Activated T-helper 17 cell treated with anti-CD3 and anti-CD28 coated beads, Interleukin-2, amount 50 U/mL, for 72 hours (primary cell): ENCODE results near the gene GJC1. TPM values are rescaled to one million over a fixed set of nuclear protein-coding genes. Genes with fewer than 3 reads are reported as not detected.
"Not testable (repeated sequence)": the region's sequence is repeated elsewhere in the genome, so short reads cannot be mapped to it uniquely, and the experiment has no call there.

ENCODE experiments used
- ATAC-seq: fragments of 150-1000 bp; cut with Tn5 transposase; replicated peaks from 2 replicates; pipeline ENCODE4 v1.10.0; 2021; ENCODE audit warnings: mild to moderate bottlenecking, moderate library complexity
- H3K27ac Mint-ChIP-seq: one replicate; pipeline ENCODE4 v1.8.0; 2022; ENCODE audit warnings: mixed read lengths
- H3K27me3 Mint-ChIP-seq: one replicate; pipeline ENCODE4 v1.8.0; 2022; ENCODE audit warnings: mixed read lengths
- H3K36me3 Mint-ChIP-seq: one replicate; pipeline ENCODE4 v1.8.0; 2022; ENCODE audit warnings: low read depth, mild to moderate bottlenecking, mixed read lengths
- H3K4me1 Mint-ChIP-seq: one replicate; pipeline ENCODE4 v1.8.0; 2022; ENCODE audit warnings: mixed read lengths
- H3K4me3 Mint-ChIP-seq: one replicate; pipeline ENCODE4 v1.8.0; 2022; ENCODE audit warnings: mild to moderate bottlenecking, mixed read lengths
- H3K9me3 Mint-ChIP-seq: one replicate; pipeline ENCODE4 v1.8.0; 2022; ENCODE audit warnings: mixed read lengths
- total RNA-seq, 2 donors: library from RNA; stranded (reverse); gene quantifications; one replicate each; pipeline ENCODE4 v1.2.3, GENCODE V29; 2022

GJC1 gene
- total RNA-seq, 2 donors from 2014 or later = 2.4 to 3.4 TPM

DNA sequence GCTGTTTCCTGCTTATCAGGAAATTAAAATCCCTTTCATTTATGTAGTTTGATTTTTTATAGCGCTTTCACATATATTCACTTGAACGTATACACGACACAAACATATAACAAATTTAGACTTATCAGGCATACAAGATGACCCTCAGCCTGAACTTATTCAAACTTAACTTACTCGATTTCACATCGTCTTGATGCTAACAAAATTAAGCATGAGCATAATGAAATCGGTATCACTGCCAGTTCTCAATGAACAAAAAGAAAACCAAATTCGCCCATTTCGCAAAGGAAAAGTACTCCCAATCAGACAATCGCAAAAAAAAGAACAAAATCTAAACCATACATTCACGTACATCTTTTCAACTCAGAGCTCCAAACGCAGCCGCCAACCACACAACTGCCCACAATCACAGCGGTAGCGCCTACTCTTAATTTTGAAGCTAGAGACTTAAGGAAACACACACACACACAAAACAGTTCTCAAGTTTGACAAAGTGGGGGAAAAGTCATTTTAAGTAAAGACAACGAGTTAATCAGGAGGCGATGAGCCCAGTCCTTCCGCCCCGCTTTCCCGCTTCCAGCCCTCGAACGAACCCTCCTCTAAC is 1.1 kb downstream of the GJC1 start:
- peaks cover 34% of the 10 kb centered on the region for H3K27me3 Mint-ChIP-seq
- ATAC-seq = peak; percentile 11
- peak overlapping the region; percentile 82 for H3K4me3 Mint-ChIP-seq
- H3K4me1 Mint-ChIP-seq = peaks cover 8% of the 10 kb centered on the region
- no peaks in the 10 kb centered on the region for H3K9me3 Mint-ChIP-seq
- peaks cover 8% of the 10 kb centered on the region for H3K36me3 Mint-ChIP-seq
- H3K27ac Mint-ChIP-seq = no peak overlapping the region

DNA sequence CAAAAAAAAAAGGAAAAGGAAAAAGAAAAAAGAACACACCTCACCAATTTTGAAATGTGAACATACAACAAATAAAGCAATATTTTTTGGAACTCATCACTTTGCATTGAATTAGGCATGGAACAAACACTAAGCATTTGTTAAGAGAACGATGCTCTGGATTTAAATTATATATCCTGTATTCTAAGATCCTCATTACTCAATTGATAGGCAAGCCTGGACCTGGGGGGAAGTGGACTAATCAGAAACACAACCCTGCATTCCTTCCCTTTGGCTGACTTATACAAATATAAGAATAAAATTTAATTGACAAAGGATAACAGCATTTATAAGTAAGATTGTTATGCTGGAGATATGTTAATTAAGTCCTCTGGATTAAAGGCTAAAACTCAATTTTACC is 2.2 kb downstream of the GJC1 start:
- H3K4me1 Mint-ChIP-seq = peaks cover 8% of the 10 kb centered on the region
- no peaks in the 10 kb centered on the region for H3K9me3 Mint-ChIP-seq
- H3K27ac Mint-ChIP-seq = no peak overlapping the region
- H3K36me3 Mint-ChIP-seq = peaks cover 8% of the 10 kb centered on the region
- no peak for ATAC-seq
- peaks cover 32% of the 10 kb centered on the region for H3K27me3 Mint-ChIP-seq
- no peak overlapping the region for H3K4me3 Mint-ChIP-seq

DNA sequence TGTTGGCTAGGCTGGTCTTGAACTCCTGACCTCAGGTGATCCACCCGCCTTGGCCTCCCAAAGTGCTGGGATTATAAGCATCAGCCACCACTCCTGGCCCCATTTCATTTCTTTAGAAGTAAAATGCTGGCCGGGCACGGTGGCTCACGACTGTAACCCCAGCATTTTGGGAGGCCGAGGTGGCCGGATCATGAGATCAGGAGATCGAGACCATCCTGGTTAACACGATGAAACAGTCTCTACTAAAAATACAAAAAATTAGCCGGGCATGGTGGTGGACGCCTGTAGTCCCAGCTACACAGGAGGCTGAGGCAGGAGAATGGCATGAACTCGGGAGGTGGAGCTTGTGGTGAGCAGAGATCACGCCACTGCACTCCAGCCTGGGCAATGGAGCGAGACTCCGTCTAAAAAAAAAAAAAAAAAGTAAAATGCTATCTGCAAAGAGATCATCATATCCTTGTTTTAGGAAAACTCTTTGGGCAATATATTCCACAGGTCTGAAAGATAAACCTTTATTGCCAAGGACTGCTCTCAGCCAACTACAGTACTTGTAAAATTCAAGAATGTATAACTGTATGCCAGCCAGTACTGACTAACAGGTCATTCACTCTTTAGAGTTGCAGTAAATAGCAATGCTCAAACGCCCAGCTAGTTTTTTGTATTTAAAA is 3.8 kb downstream of the GJC1 start:
- Mint-ChIP-seq H3K27ac (no peak overlapping the region), H3K9me3 (no peaks in the 10 kb centered on the region), H3K4me3 (no peak overlapping the region), H3K36me3 (peaks cover 8% of the 10 kb centered on the region), H3K4me1 (peaks cover 8% of the 10 kb centered on the region), H3K27me3 (peaks cover 28% of the 10 kb centered on the region)
- no peak for ATAC-seq

DNA sequence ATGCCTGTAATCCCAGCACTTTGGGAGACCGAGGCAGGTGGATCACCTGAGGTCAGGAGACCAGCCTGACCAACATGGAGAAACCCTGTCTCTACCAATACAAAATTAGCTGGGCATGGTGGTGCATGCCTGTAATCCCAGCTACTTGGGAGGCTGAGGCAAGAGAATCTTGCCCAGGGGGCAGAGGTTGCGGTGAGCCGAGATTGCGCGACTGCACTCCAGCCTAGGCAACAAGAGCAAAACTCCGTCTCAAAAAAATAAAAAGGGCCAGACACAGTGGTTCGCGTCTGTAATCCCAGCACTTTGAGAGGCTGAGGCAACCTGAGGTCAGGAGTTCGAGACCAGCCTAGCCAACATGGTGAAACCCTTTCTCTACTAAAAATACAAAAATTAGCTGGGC is 4.9 kb downstream of the GJC1 start:
- ATAC-seq, H3K4me1 Mint-ChIP-seq, H3K4me3 Mint-ChIP-seq, H3K9me3 Mint-ChIP-seq, H3K36me3 Mint-ChIP-seq, H3K27ac Mint-ChIP-seq: not testable (repeated sequence)
- H3K27me3 Mint-ChIP-seq = peaks cover 24% of the 10 kb centered on the region

DNA sequence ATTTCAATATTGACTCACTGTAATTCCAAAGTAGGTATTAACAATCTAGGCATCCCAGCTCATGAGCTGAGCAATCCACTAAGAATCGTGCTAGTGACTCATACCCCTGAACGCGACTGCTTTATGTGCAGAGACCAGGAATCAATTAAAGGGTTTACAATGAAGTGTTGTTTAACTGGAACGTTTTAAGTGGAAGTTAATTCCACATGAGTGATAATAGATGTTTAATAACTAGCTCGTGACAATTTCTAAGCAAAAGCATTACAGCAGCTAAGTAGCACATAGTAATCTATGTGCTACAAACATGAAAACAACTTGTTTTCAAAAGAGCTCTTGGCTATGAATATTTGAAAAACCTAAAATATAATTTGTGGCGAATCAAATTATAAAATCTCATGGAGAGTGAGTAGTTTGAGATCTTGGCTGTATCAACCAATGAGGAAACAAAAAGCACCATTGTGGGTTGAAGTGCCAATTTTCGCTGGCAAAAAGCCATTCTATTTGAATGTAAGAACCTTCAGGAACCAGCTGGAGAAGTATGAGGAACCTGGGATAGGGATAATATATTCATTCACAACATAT is 9.4 kb downstream of the GJC1 start:
- ATAC-seq = no peak
- no peaks in the 10 kb centered on the region for H3K9me3 Mint-ChIP-seq
- H3K4me1 Mint-ChIP-seq = no peaks in the 10 kb centered on the region

DNA sequence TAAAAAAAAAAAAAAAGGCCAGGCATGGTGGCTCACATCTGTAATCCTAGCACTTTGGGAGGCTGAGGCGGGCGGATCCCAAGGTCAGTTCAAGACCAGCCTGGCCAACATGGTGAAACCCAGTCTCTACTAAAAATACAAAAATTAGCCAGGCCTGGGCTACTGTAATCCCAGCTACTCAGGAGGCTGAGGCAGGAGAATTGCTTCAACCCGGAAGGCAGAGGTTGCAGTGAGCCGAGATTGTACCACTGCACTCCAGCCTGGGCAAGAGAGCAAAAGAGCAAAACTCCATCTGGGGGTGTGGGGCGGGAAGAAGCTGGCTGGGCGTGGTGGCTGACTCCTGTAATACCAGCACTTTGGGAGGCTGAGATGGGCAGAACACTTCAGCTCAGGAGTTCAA is 11.6 kb downstream of the GJC1 start:
- H3K27ac Mint-ChIP-seq, H3K9me3 Mint-ChIP-seq, H3K4me1 Mint-ChIP-seq, ATAC-seq, H3K27me3 Mint-ChIP-seq, H3K36me3 Mint-ChIP-seq, H3K4me3 Mint-ChIP-seq: not testable (repeated sequence)

More for the DNA sequence above, 9.4 kb downstream of the GJC1 start:
- H3K27ac Mint-ChIP-seq = no peak overlapping the region
- H3K4me3 Mint-ChIP-seq = no peak overlapping the region
- peaks cover 3% of the 10 kb centered on the region for H3K27me3 Mint-ChIP-seq
- H3K36me3 Mint-ChIP-seq = no peaks in the 10 kb centered on the region

DNA sequence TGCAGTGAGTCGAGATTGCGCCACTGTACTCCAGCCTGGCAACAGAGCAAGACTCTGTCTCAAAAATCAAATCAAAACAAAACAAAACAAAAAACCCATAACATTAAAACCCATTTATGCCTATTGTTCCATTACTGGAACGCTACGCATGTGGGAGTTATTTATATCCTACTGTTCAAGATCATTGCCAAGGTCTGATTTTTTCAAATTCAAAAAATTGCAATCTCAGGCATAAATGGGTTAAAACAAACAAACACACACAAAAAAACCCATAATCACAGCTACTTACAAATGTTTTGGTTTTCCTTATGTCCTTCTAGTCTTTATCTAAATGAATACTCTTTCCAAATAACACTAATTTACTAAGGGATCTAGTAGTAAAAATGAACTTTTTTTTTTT is 17.8 kb downstream of the GJC1 start:
- Mint-ChIP-seq H3K9me3 (no peaks in the 10 kb centered on the region), H3K36me3 (no peaks in the 10 kb centered on the region), H3K4me1 (no peaks in the 10 kb centered on the region), H3K4me3 (no peak overlapping the region), H3K27me3 (peaks cover 8% of the 10 kb centered on the region), H3K27ac (no peak overlapping the region)
- no peak for ATAC-seq

DNA sequence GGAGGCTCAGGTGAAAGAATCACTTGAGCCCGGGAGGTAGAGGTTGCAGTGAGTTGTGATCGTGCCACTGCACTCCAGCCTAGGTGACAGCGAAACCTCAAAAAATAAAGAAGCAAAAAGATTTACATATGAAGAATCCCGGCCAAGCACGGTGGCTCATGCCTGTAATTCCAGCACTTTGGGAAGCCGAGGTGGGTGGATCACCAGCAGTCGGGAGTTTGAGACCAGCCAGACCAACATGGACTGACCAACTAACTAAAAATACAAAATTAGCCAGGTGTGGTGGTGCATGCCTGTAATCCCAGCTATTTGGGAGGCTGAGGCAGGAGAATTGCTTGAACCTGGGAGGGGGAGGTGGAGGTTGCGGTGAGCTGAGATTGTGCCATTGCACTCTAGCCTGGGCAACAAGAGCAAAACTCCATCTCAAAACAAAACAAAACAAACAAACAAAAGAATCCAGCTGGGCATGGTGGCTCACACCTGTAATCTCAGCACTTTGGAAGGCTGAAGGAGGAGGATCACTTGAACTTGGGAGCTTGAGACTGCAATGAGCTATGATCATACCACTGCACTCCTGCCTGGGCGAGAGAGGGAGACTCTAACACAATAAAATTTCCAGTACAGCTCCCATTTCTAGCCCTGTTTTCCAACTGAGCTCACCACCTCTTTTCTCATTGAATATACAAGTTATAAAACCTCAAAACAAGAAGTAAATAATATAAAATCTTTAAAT is 21.3 kb downstream of the GJC1 start:
- H3K36me3 Mint-ChIP-seq, H3K27ac Mint-ChIP-seq, ATAC-seq, H3K4me1 Mint-ChIP-seq, H3K4me3 Mint-ChIP-seq, H3K9me3 Mint-ChIP-seq: not testable (repeated sequence)
- H3K27me3 Mint-ChIP-seq = peaks cover 16% of the 10 kb centered on the region

DNA sequence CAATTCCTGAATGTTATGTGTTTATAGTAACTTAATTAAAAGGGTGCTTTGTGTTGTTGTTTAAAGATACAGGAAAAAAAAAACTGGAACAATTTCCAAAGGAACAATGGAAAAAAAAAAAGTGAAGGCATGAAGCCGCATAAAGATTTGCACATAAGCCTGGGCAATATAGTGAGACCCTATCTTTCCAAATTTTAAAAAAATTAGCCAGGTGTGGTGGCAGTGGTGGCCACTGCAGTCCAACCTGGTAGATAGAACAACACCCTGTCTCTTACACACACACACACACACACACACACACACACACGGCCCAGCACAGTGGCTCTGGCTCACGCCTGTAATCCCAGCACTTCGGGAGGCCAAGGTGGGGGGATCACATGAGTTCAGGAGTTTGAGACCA is 21.9 kb downstream of the GJC1 start:
- no peak overlapping the region for H3K27ac Mint-ChIP-seq
- no peaks in the 10 kb centered on the region for H3K9me3 Mint-ChIP-seq
- no peak overlapping the region for H3K4me3 Mint-ChIP-seq
- ATAC-seq = no peak
- H3K27me3 Mint-ChIP-seq = peaks cover 16% of the 10 kb centered on the region
- H3K4me1 Mint-ChIP-seq = no peaks in the 10 kb centered on the region
- no peaks in the 10 kb centered on the region for H3K36me3 Mint-ChIP-seq

DNA sequence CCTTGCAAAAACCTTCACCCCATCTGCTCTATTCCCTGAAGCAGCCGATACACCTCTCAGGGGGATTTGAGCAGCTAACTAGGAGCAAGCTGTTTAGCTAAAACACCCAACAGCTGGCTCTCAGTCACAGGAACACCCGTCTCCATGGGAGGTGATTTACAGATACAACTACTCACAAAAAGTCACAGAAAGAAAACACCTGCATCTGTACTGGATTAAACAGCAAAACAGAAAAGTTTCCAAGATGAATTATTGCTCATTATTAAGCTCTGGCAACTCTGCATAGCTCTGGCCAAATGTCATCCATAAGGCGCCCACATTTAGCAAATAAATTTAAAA is 22.3 kb downstream of the GJC1 start:
- Mint-ChIP-seq H3K27ac (no peak overlapping the region), H3K4me3 (no peak overlapping the region), H3K36me3 (no peaks in the 10 kb centered on the region), H3K9me3 (no peaks in the 10 kb centered on the region), H3K4me1 (no peaks in the 10 kb centered on the region), H3K27me3 (peaks cover 12% of the 10 kb centered on the region)
- no peak for ATAC-seq

DNA sequence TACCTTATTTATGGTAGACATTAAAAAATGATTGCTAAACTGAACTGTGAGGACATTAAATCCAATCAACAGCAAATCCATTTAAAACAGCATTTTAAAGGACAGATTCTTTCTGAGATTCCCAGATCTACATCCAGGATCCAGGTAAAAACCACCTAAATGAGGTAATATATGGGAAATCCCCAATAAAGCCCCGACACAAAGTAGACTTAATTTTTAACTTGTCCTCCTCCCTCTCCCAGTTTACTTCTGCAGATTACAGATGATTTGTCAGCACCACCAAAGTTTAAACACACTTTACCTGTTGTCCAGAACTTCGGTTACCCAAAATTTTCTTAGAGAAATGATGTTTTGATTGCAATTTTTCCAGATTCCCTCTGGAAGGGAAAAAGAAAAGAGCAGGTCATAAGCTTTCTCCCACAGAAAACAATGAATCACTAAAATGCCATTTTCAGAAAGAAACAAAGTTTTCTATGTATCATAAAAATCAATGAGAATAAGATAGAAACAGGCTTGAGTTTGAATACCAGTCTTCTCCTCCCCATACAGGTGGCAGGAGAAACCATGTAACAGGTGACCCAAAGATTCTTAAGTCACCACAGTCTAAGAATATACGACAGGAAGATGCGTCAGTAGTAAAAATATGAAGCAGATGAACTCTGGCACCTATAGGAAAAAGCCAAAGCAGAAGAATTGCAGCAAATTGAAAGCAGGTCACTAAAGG is 22.8 kb downstream of the GJC1 start:
- H3K36me3 Mint-ChIP-seq = no peaks in the 10 kb centered on the region
- H3K9me3 Mint-ChIP-seq = no peaks in the 10 kb centered on the region
- peaks cover 11% of the 10 kb centered on the region for H3K27me3 Mint-ChIP-seq
- ATAC-seq = no peak
- no peak overlapping the region for H3K4me3 Mint-ChIP-seq
- H3K27ac Mint-ChIP-seq = no peak overlapping the region
- no peaks in the 10 kb centered on the region for H3K4me1 Mint-ChIP-seq

DNA sequence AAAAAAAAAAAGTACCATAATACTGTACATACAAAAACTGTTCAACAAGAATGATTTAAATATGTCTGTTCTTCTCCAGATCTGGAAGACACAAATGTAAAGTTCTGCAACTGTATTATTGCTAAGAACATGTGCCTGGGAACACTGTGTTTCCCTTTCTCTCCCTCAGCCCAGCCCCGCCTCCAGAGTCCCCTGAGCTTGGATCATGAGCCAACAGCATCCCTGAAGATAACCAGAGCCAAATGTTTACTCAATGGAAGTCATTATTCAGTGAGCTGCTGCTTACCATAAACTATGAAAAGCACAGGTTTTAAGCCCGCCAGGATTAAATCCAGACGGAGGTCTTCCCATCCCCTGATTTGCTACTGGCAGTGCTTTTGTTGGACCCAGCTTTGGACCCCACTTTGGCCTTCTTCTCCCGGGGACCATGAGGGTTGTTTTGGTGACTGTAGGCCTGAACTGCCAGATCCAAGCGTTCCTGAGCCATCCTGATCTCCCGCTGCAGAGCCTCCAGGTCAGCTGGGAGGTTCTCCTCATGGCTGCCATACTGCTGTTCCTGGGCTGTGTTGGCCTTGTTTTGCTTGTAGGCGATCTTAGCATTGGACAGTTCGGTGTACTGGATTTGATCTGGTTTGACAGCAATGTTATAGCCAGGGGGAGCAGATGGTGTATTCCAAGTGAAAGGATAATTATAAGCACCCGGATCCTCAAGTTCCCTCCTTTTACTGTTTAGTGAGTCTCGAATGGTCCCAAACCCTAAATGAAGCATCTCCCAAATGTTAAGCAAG is 25.6 kb downstream of the GJC1 start:
- Mint-ChIP-seq H3K36me3 (no peaks in the 10 kb centered on the region), H3K27ac (no peak overlapping the region), H3K9me3 (no peaks in the 10 kb centered on the region), H3K4me1 (no peaks in the 10 kb centered on the region), H3K4me3 (no peak overlapping the region), H3K27me3 (peaks cover 11% of the 10 kb centered on the region)
- ATAC-seq = no peak

DNA sequence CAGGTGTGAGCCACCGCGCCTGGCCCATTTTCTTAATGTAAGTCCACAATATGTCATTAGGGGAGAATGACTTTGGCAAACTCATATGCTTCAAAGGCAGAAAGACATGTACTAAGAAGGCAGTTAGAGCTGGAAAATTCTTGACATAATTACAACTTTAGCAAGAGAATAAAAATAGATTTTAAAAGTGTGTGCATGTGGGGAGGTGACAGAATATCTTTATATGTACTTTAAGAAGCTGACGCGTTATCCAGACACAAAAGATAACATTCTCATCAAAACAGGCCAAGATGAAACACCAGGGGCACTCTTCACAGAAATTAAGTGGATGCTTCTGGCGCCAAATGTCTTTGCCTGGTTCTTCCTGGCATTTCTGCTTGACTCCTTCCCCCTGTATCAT is 28.2 kb downstream of the GJC1 start:
- Mint-ChIP-seq H3K27me3 (peaks cover 4% of the 10 kb centered on the region), H3K9me3 (no peaks in the 10 kb centered on the region), H3K4me3 (no peak overlapping the region), H3K27ac (no peak overlapping the region), H3K4me1 (no peaks in the 10 kb centered on the region), H3K36me3 (no peaks in the 10 kb centered on the region)
- no peak for ATAC-seq

DNA sequence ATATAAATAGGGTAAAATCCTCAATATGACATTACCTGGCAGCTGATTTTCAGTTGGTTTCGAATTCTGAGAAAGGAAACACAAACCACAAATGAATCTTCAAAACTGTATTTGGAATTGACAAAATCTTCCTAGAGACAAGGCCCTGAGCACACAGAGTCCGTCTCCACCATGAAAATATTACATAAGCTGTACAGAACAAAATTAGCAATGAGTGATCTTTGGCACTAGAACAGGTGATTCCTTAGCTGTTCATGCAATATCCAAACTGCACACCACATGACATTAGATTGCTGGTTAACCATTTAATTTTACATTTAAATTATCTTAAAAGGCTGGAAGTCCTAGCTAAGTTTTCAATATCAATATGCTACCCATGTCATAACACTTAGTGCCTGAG is 31.7 kb downstream of the GJC1 start:
- ATAC-seq = no peak
- Mint-ChIP-seq H3K4me1 (no peaks in the 10 kb centered on the region), H3K9me3 (no peaks in the 10 kb centered on the region), H3K4me3 (no peak overlapping the region), H3K27ac (no peak overlapping the region), H3K36me3 (no peaks in the 10 kb centered on the region), H3K27me3 (peaks cover 4% of the 10 kb centered on the region)
